ENCODE measurements around the gene NKD2. TPM values are rescaled to one million over a fixed set of nuclear protein-coding genes. Genes with fewer than 3 reads are reported as not detected.

The NKD2 gene
- total and polyA plus RNA-seq, 2 experiments from 2014 or later = 1.4 to 9.1 TPM

DNA sequence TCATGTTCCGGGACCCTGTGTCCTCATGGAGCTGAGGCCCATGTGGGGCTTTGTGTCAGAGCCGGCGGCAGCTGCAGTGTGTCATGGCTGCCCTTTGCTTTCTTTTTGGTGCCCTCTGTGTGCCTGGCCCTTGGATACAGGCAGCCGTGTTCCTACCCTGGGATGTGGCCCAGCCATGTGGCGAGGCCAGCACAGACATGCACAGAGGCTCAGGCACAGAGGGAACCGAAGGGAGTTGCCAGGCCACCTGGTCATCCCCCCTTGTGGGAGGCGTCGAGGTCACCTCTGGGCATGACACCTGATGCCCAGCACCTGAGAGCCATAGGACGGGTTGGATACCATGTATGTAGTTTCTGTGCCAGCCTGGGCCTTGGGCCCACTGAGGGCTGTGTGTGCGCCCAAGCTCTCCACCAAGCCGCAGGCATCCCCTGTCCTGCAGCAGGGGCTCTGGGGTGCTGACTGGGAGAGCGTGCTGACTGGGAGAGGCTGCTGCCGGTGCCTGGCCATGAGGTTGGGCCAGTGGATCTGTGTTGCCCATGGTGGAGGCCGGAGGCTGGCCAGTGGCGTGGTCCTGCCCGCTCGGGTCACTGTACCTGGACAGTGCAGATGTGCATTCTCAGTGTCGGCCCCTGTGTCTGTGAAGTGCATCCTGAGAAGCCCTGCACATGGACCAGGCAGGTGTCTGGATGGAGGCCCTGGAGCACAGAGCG lies 4.8 kb downstream of the NKD2 start:
- Histone ChIP-seq H4K20me1 (ENCODE audit: insufficient read depth, poor library complexity, severe bottlenecking) (no peaks in the 10 kb centered on the region), H3K9me2 (replicated peaks; ENCODE audit: insufficient read depth) (no peaks in the 10 kb centered on the region), H3K4me3 (no peak overlapping the region), H3K9me3 (ENCODE audit: low read depth) (no peaks in the 10 kb centered on the region), H3K4me1 (ENCODE audit: insufficient read depth) (peaks cover 12% of the 10 kb centered on the region), H3K79me2 (no peaks in the 10 kb centered on the region), H2AFZ (no peak overlapping the region), H3K27ac (no peak overlapping the region), H3K4me2 (no peak overlapping the region), H3K36me3 (replicated peaks; ENCODE audit: insufficient read depth, low read depth) (no peaks in the 10 kb centered on the region), H3K27me3 (peaks cover 16% of the 10 kb centered on the region)
- TF ChIP-seq EZH2phosphoT487 (IDR thresholded peaks at IDR 0.05; ENCODE audit: low read depth, severe bottlenecking, unreplicated experiment) (no peak), EZH2 (IDR thresholded peaks at IDR 0.05; ENCODE audit: borderline replicate concordance) (no peak)
- TF ChIP-seq, protein P1, sequence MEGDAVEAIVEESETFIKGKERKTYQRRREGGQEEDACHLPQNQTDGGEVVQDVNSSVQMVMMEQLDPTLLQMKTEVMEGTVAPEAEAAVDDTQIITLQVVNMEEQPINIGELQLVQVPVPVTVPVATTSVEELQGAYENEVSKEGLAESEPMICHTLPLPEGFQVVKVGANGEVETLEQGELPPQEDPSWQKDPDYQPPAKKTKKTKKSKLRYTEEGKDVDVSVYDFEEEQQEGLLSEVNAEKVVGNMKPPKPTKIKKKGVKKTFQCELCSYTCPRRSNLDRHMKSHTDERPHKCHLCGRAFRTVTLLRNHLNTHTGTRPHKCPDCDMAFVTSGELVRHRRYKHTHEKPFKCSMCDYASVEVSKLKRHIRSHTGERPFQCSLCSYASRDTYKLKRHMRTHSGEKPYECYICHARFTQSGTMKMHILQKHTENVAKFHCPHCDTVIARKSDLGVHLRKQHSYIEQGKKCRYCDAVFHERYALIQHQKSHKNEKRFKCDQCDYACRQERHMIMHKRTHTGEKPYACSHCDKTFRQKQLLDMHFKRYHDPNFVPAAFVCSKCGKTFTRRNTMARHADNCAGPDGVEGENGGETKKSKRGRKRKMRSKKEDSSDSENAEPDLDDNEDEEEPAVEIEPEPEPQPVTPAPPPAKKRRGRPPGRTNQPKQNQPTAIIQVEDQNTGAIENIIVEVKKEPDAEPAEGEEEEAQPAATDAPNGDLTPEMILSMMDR (IDR thresholded peaks at IDR 0.05; ENCODE audit: poor library complexity) = no peak
- DNase-seq (ENCODE audit: low spot score) = no peak
- 93% methylated on average over 19 of the region's 19 CpGs for WGBS (ENCODE audit: low lambda C conversion rate, missing lambda C conversion rate)

DNA sequence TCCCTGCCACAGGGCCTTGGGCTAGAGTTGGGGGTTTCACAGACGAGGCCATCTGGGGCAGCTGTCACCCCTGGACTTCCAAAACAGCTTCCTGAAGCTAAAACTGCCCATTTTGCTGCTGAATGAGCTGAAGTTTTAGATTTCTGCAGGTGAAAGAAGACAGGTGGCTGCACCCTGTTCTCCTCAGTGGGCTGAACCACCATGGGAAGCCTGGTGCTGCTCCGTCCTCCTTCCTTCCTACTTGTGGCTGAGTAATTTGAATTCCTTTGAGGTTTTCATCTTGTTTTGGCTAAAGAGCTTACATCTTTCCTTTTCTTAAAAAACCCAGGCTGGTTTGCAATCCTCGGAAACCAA lies 5.3 kb downstream of the NKD2 start:
- H3K9me3 ChIP-seq (ENCODE audit: low read depth) = no peaks in the 10 kb centered on the region
- H3K4me3 ChIP-seq = no peak overlapping the region
- H3K4me1 ChIP-seq (ENCODE audit: insufficient read depth) = peaks cover 12% of the 10 kb centered on the region
- no peak overlapping the region for H2AFZ ChIP-seq
- WGBS (ENCODE audit: low lambda C conversion rate, missing lambda C conversion rate) = 92% methylated on average over 3 of the region's 3 CpGs
- no peak for DNase-seq (ENCODE audit: low spot score)
- TF ChIP-seq, protein P1 (IDR thresholded peaks at IDR 0.05; ENCODE audit: poor library complexity) = no peak
- TF ChIP-seq EZH2phosphoT487 (IDR thresholded peaks at IDR 0.05; ENCODE audit: low read depth, severe bottlenecking, unreplicated experiment) (no peak), EZH2 (IDR thresholded peaks at IDR 0.05; ENCODE audit: borderline replicate concordance) (no peak)
- peaks cover 16% of the 10 kb centered on the region for H3K27me3 ChIP-seq
- no peaks in the 10 kb centered on the region for H3K36me3 ChIP-seq (replicated peaks; ENCODE audit: insufficient read depth, low read depth)
- H3K4me2 ChIP-seq = no peak overlapping the region
- H4K20me1 ChIP-seq (ENCODE audit: insufficient read depth, poor library complexity, severe bottlenecking) = no peaks in the 10 kb centered on the region
- H3K79me2 ChIP-seq = no peaks in the 10 kb centered on the region
- H3K27ac ChIP-seq = no peak overlapping the region
- no peaks in the 10 kb centered on the region for H3K9me2 ChIP-seq (replicated peaks; ENCODE audit: insufficient read depth)

DNA sequence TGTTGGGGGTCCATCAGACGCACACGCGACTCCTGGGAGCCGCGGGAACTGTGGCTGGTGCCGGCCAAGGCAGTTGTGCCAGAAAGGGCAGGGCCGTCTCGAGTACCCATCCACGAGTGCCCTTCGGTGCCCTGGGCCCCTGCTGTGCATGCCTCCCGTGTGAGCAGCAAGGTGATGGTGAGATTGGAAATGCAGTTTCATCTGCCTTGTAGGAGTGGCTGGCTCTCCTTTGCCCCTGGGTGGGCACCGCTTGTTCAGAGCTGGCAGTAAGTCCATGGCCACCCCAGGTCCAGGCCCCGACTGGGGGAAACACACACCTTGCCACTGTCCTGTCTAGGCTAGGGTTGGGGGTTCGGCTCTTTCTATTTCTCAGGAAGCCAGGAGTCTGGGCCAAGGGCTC lies 5.7 kb downstream of the NKD2 start:
- WGBS (ENCODE audit: low lambda C conversion rate, missing lambda C conversion rate) = 95% methylated on average over 14 of the region's 14 CpGs

More for the DNA sequence above, 5.7 kb downstream of the NKD2 start:
- Histone ChIP-seq H4K20me1 (ENCODE audit: insufficient read depth, poor library complexity, severe bottlenecking) (no peaks in the 10 kb centered on the region), H3K36me3 (replicated peaks; ENCODE audit: insufficient read depth, low read depth) (no peaks in the 10 kb centered on the region), H3K9me3 (ENCODE audit: low read depth) (no peaks in the 10 kb centered on the region), H3K4me1 (ENCODE audit: insufficient read depth) (peaks cover 12% of the 10 kb centered on the region), H3K27me3 (peaks cover 13% of the 10 kb centered on the region), H3K79me2 (no peaks in the 10 kb centered on the region), H2AFZ (no peak overlapping the region), H3K9me2 (replicated peaks; ENCODE audit: insufficient read depth) (no peaks in the 10 kb centered on the region), H3K4me3 (no peak overlapping the region), H3K4me2 (no peak overlapping the region), H3K27ac (no peak overlapping the region)
- TF ChIP-seq EZH2 (IDR thresholded peaks at IDR 0.05; ENCODE audit: borderline replicate concordance) = no peak
- no peak for TF ChIP-seq EZH2phosphoT487 (IDR thresholded peaks at IDR 0.05; ENCODE audit: low read depth, severe bottlenecking, unreplicated experiment)
- TF ChIP-seq, protein P1 (IDR thresholded peaks at IDR 0.05; ENCODE audit: poor library complexity) = no peak
- no peak for DNase-seq (ENCODE audit: low spot score)
